Activated CD4-positive, alpha-beta T cell treated with anti-CD3 and anti-CD28 coated beads, Interleukin-2, amount 10 ng/mL, durations not matched to agents 7 days and 5 days (primary cell): ENCODE data around the gene TMEM87A. TPM values are rescaled to one million over a fixed set of nuclear protein-coding genes. Genes with fewer than 3 reads are reported as not detected.

Experiments
- CTCF ChIA-PET: fragments of 350-600 bp; sonication (Branson Sonifier 250); formaldehyde crosslinking; loops from one replicate; lab custom pipeline; 2021; ENCODE audit warnings: antibody characterized with exemption; lab: Charles Lee
- POLR2A ChIA-PET: fragments of 350-600 bp; sonication (Branson Sonifier 250); formaldehyde crosslinking; loops from one replicate; lab custom pipeline; 2021; ENCODE audit warnings: antibody characterized with exemption; lab: Charles Lee
- DNase-seq: peaks from one replicate; pipeline ENCODE4 v3.0.0-alpha.2; 2020
- H3K27ac Mint-ChIP-seq: one replicate; pipeline ENCODE4 v1.8.0; 2021; ENCODE audit warnings: mild to moderate bottlenecking, moderate library complexity, mixed read lengths
- H3K27me3 Mint-ChIP-seq: one replicate; pipeline ENCODE4 v1.8.0; 2021; ENCODE audit warnings: mixed read lengths
- H3K36me3 Mint-ChIP-seq: one replicate; pipeline ENCODE4 v1.8.0; 2021; ENCODE audit warnings: low read depth, mixed read lengths
- H3K4me1 Mint-ChIP-seq: one replicate; pipeline ENCODE4 v1.8.0; 2021; ENCODE audit warnings: mixed read lengths
- H3K4me3 Mint-ChIP-seq: one replicate; pipeline ENCODE4 v1.8.0; 2021; ENCODE audit warnings: mild to moderate bottlenecking, moderate library complexity, mixed read lengths
- H3K9me3 Mint-ChIP-seq: one replicate; pipeline ENCODE4 v1.8.0; 2021; ENCODE audit warnings: mixed read lengths
- total RNA-seq, 2 experiments: library from RNA; stranded (reverse); gene quantifications; one replicate each; pipeline ENCODE4 v1.2.3, GENCODE V29; 2021

The TMEM87A gene
- total RNA-seq, 2 experiments from 2014 or later = 37.7 to 38.0 TPM

DNA sequence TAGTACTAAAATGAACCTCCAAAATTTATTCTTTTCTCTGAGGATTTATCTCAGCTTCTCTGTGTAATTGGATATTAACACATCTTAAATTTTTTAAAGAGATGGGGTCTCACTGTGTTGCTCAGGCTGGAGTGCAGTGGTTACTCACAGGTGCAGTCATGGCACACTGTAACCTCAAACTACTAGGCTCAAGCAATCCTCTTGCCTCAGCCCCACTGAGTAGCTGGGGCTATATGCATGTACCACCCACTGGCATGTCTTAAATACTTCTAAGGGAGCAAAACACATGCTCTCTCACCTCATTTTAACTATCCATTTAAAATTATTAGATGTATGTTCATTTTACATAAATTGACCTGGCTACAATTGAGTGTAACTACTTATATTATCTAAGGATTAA, 11.3 kb upstream of the TMEM87A start:
- Mint-ChIP-seq H3K9me3 (no peaks in the 10 kb centered on the region), H3K27ac (no peak overlapping the region), H3K27me3 (no peaks in the 10 kb centered on the region), H3K4me3 (no peak overlapping the region), H3K4me1 (no peaks in the 10 kb centered on the region), H3K36me3 (peaks cover 9% of the 10 kb centered on the region)
- POLR2A ChIA-PET = no interaction called here
- DNase-seq = no peak
- CTCF ChIA-PET = interaction anchor here (1.1 to 2.0 kb wide), 2 partner anchors 9 to 11 kb away, joined by 4 read pairs; partner anchors contain the start of gene TMEM87A

DNA sequence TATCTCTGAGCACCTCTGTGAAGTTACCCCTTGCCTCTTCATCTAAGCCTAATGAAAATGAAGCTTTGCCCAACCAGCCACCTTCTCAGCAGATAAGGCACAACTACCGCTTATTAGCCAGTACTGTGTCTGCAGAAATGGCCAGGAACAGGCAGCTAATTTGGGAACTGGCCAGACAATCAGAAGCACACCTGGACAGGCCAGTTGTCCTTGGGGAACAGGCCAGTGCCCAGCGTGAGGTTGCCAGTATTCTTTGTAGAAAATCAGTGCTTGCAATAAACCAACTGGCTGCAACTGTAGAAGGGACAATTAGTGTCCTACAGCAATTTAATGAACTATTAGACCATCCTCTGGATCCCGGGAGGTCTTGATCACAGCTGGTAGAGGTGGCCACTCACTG, 10.4 kb upstream of the TMEM87A start:
- no peaks in the 10 kb centered on the region for H3K27me3 Mint-ChIP-seq
- CTCF ChIA-PET = interaction anchor here (1.0 to 2.0 kb wide), 4 partner anchors 9 to 23 kb away, joined by 3 to 4 read pairs (median 4); partner anchors contain the start of gene TMEM87A
- no peak for DNase-seq
- peaks cover 6% of the 10 kb centered on the region for H3K36me3 Mint-ChIP-seq
- no peak overlapping the region for H3K27ac Mint-ChIP-seq
- peaks cover 5% of the 10 kb centered on the region for H3K4me1 Mint-ChIP-seq
- no peak overlapping the region for H3K4me3 Mint-ChIP-seq
- H3K9me3 Mint-ChIP-seq = no peaks in the 10 kb centered on the region
- POLR2A ChIA-PET = no interaction called here

DNA sequence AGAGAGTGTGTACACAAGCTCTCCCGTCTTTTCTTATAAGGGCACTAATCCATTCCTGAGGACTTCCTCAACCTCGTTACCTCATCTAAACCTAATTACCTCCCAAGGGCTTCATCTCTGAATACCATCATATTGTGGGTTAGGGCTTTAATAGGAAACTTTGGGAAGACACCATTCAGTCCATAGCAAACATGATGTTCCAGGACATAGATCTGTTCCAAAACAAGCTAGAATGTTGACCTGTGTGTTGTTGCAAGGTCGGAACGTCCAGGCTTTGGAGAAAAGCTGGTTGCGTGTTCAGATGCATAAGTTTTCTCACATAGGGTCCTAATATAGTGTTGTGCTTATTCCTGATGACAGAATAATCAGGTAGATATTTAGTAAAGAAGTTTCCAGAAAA, 9.7 kb upstream of the TMEM87A start:
- no peak overlapping the region for H3K4me3 Mint-ChIP-seq
- peaks cover 9% of the 10 kb centered on the region for H3K36me3 Mint-ChIP-seq
- H3K27ac Mint-ChIP-seq = no peak overlapping the region
- H3K9me3 Mint-ChIP-seq = no peaks in the 10 kb centered on the region
- H3K4me1 Mint-ChIP-seq = peaks cover 5% of the 10 kb centered on the region
- ChIA-PET CTCF (interaction anchor here (1.0 to 2.0 kb wide), 3 partner anchors 9 to 23 kb away, joined by 3 to 4 read pairs (median 3); partner anchors contain the start of gene TMEM87A), POLR2A (interaction anchor here (0.6 to 1.1 kb wide), 2 partner anchors 10 to 891 kb away, joined by 7 to 8 read pairs; partner anchors contain the start of genes GANC and TMEM87A)
- DNase-seq = no peak
- no peaks in the 10 kb centered on the region for H3K27me3 Mint-ChIP-seq

DNA sequence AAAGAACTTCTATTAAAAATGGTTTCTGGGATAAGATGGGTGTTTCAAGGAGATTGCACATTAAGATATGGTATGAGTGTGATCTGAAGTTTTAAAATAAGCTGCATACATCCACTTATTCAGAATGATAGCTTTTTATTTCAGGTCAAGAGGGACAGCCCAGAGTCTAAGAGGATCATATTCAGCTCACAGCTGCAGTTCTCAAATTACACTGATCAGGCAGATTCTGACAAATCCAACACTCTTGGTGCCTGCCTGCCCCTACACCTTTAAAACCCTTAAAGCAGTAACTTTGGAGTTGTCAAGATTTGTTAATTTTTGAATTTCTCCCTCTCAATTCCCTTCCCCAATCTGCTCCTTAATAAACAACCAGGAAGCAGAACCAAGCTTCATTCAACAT, 9.1 kb upstream of the TMEM87A start:
- no peak overlapping the region for H3K4me3 Mint-ChIP-seq
- no peak overlapping the region for H3K27ac Mint-ChIP-seq
- POLR2A ChIA-PET = interaction anchor here (0.6 to 1.1 kb wide), 2 partner anchors 9 to 891 kb away, joined by 7 to 8 read pairs; partner anchors contain the start of genes GANC and TMEM87A
- no peaks in the 10 kb centered on the region for H3K27me3 Mint-ChIP-seq
- H3K36me3 Mint-ChIP-seq = peaks cover 9% of the 10 kb centered on the region
- DNase-seq = no peak
- H3K9me3 Mint-ChIP-seq = no peaks in the 10 kb centered on the region
- CTCF ChIA-PET = no interaction called here
- H3K4me1 Mint-ChIP-seq = peaks cover 5% of the 10 kb centered on the region

DNA sequence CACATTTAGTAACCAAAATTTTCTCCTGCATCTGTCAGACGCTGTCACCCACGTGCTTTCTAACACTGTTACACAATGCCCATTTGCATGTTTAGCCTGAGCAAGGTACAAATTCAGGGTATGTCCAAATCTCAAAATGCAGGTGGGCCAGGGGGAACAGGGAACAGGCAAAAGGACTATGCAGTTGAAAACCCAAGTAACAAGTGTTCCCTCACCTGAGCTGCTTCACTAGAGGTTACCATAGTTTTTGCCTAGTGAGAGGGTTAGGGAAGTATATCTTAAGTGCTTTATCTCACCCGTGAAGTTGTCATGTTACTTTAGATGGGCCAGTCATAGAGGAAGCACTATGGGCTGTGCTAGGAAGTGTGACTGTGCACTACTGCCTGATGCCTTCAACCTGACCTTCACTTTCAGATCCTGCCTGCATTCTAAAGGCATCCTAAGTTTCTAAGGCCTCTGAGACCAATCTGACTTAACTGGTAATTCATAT, 6.0 kb upstream of the TMEM87A start:
- ChIA-PET CTCF (no interaction called here), POLR2A (no interaction called here)
- Mint-ChIP-seq H3K36me3 (peaks cover 10% of the 10 kb centered on the region), H3K9me3 (no peaks in the 10 kb centered on the region), H3K27ac (no peak overlapping the region), H3K27me3 (no peaks in the 10 kb centered on the region), H3K4me1 (peaks cover 21% of the 10 kb centered on the region), H3K4me3 (no peak overlapping the region)
- DNase-seq = no peak

DNA sequence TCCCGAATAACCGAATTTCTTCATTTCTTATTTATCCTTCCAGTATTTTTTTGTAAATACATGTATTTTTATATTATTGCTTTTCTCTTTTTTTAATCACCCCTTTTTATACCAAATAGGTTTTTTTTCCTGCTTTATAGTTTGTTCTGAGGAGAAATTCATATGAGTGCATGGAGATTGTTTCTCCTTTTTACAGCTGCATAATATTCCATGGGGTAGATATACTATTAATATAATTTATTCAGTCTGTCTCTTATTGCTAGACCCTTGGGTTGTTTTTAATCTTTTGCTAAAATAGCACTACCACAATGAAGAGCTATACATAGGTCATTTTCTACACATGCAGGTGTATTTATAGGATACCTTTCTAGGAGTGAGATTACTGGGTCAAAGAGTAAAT, 3.5 kb upstream of the TMEM87A start:
- POLR2A ChIA-PET = no interaction called here
- no peak for DNase-seq
- Mint-ChIP-seq H3K4me1 (peaks cover 26% of the 10 kb centered on the region), H3K4me3 (no peak overlapping the region), H3K36me3 (peaks cover 12% of the 10 kb centered on the region), H3K27me3 (no peaks in the 10 kb centered on the region), H3K9me3 (no peaks in the 10 kb centered on the region), H3K27ac (no peak overlapping the region)
- CTCF ChIA-PET = interaction anchor here (0.9 kb wide), 1 partner anchor 16 kb away, joined by 3 read pairs; no protein-coding TSS in a partner anchor

DNA sequence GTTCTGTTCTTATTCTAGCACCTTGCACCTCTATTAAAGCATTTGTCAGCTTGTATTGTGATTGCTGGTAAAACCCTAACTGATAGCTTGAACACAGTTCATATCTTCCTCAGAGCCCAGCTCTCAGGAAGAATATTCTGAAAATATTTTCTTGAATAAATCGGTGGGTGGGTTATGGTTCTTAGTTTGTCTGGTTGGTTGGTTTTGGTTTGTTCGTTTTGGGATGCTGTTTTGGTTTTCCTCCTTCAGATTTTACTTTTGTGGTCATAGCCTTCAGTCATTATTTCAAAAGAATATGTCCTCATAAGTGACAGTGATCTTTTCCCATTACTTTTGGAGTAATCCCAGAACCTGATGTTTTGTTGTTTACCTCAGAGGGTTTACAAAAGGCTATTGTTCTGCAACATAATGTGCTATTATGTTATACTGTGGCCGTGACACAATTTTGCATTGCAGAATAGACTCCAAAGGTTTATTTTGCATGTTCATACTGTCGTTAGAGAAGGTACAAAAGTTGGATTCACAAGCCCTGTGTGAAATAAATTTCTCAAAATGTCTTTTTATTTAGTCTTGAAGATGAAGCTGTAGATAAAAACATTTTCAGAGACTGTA, 2.7 kb upstream of the TMEM87A start:
- peak overlapping the region; percentile 99 for H3K4me3 Mint-ChIP-seq
- ChIA-PET CTCF (interaction anchor here (1.8 kb wide), 1 partner anchor 8 kb away, joined by 4 read pairs; no protein-coding TSS in a partner anchor), POLR2A (no interaction called here)
- no peak for DNase-seq
- H3K27me3 Mint-ChIP-seq = no peaks in the 10 kb centered on the region
- H3K9me3 Mint-ChIP-seq = no peaks in the 10 kb centered on the region
- peak overlapping the region; percentile 85 for H3K27ac Mint-ChIP-seq
- peaks cover 15% of the 10 kb centered on the region for H3K36me3 Mint-ChIP-seq
- peaks cover 33% of the 10 kb centered on the region for H3K4me1 Mint-ChIP-seq

DNA sequence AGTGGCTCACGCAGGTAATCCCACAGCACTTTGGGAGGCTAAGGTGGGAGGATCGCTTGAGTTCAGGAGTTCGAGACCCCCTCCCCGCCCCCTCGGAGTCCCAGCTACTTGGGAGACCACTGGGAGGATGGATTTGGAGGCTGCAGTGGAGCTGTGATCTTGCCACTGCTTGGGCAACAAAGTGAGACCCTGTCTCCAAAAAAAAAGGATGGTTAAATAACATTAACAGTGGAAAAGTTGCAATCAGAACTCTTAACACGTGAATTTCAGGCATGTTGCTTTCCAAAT, 1.4 kb upstream of the TMEM87A start:
- Mint-ChIP-seq H3K4me3 (peak overlapping the region; percentile 99), H3K27ac (peak overlapping the region; percentile 100), H3K9me3 (no peaks in the 10 kb centered on the region), H3K27me3 (no peaks in the 10 kb centered on the region), H3K4me1 (peaks cover 40% of the 10 kb centered on the region), H3K36me3 (peaks cover 18% of the 10 kb centered on the region)
- CTCF ChIA-PET = interaction anchor here (1.2 to 1.8 kb wide), 2 partner anchors 9 to 15 kb away, joined by 3 to 4 read pairs; no protein-coding TSS in a partner anchor
- no peak for DNase-seq
- POLR2A ChIA-PET = no interaction called here

DNA sequence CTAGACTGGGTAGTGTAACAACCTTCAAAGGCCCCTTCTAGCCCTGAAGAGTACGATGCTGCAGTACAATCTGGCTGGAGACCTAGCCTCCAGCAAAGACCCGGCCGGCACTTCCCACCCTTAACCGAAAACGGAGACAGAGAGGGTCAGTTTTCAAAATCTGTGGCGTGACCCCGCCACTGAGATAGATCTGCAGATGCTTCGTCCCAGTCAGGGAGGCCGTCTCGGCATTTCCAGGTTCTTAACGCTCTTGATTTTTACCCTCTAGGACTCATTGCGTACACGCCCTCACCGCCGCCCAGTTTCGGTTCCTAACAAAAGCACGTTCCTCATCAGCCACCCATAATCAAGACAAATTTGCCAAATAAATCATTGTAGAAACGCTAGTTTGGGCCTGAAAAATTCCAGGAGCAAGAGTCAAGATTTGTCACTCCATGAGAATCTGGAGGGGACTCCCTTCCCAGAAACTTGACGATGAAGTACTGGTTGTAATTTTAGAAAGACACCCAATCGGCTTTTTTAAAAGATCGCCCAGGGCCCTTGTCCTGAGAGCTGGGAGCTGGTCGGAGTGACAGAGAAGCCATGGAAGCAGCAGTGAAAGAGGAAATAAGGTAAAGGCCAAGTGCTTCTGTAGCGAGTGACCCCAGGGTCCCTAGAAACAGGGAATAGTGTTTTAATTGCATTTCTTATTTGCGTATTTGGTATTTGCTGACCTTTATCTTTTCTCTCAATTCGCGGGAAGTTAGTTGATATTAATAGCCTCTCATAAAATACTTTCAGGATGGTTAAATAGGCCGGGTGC, 868 bp upstream of the TMEM87A start:
- H3K9me3 Mint-ChIP-seq = no peaks in the 10 kb centered on the region
- peaks cover 18% of the 10 kb centered on the region for H3K36me3 Mint-ChIP-seq
- peak; percentile 76 for DNase-seq
- H3K4me1 Mint-ChIP-seq = peaks cover 41% of the 10 kb centered on the region
- H3K27me3 Mint-ChIP-seq = no peaks in the 10 kb centered on the region
- ChIA-PET POLR2A (interaction anchor here (0.6 kb wide), 1 partner anchor 234 kb away, joined by 3 read pairs; no protein-coding TSS in a partner anchor), CTCF (interaction anchor here (0.6 to 1.8 kb wide), 6 partner anchors 10 to 159 kb away, joined by 3 to 5 read pairs (median 4); no protein-coding TSS in a partner anchor)
- H3K27ac Mint-ChIP-seq = peak overlapping the region; percentile 100
- peak overlapping the region; percentile 99 for H3K4me3 Mint-ChIP-seq

DNA sequence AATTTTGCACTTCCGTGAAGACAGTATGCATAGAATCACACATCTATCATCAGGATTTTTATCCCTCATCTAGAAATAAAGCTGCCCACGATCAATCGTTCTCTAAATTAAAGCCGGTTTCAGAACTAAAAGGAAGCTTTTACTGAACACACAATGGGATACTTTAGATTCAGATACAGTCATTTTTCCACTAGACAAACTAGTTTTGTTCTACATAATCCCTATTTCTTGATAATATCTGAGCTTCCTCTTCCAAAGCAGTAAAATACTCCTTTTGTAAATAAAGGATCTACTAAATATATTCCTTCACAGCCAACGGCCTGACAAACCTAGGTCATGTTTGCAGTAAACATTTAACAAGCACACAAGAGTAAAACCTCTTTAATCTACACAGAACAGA, 2.2 kb downstream of the TMEM87A start:
- no peak overlapping the region for H3K27ac Mint-ChIP-seq
- CTCF ChIA-PET = interaction anchor here (0.8 kb wide), 1 partner anchor 12 kb away, joined by 3 read pairs; no protein-coding TSS in a partner anchor
- no peak for DNase-seq
- H3K27me3 Mint-ChIP-seq = no peaks in the 10 kb centered on the region
- H3K36me3 Mint-ChIP-seq = peaks cover 23% of the 10 kb centered on the region
- H3K4me3 Mint-ChIP-seq = peak overlapping the region; percentile 11
- peaks cover 41% of the 10 kb centered on the region for H3K4me1 Mint-ChIP-seq
- POLR2A ChIA-PET = no interaction called here
- no peaks in the 10 kb centered on the region for H3K9me3 Mint-ChIP-seq

DNA sequence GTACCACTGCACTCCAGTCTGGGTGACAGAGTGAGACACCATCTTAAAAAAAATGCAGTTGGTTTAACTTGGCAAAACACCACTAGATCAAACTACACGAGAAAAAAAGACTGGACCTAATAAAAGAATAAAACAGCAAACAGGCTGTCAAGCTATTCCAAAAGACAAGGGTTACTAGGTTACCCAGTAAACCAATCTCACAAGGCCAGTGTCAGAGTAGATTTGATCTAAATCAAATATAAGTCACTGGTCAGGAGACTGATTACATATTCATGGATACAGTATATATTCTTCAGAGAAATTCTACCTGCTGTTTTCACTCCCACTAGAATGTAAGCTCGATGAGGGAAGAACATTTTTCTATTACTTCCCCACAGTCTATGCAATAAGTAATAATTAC, 2.7 kb downstream of the TMEM87A start:
- H3K4me1 Mint-ChIP-seq = peaks cover 39% of the 10 kb centered on the region
- no peak for DNase-seq
- ChIA-PET POLR2A (no interaction called here), CTCF (interaction anchor here (0.8 kb wide), 1 partner anchor 13 kb away, joined by 3 read pairs; no protein-coding TSS in a partner anchor)
- no peaks in the 10 kb centered on the region for H3K27me3 Mint-ChIP-seq
- peaks cover 28% of the 10 kb centered on the region for H3K36me3 Mint-ChIP-seq
- H3K4me3 Mint-ChIP-seq = no peak overlapping the region
- no peak overlapping the region for H3K27ac Mint-ChIP-seq
- no peaks in the 10 kb centered on the region for H3K9me3 Mint-ChIP-seq

DNA sequence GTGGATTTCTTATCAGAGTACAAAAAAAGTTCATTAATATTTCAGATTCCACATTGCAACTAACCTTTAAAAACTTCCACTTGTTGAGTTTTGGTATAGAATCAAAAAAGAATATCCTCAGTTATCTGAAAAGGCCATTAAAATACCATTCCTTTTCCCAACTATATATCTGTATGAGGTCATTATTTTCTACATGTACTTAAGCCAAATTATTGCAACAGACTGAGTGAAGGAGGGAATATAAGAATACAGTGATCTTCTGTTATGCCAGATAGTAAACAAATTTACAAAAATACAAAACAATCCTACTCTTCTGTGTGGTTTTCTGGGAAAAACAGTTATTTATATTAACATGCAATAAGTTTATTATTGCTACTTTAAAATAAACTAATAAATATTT, 5.9 kb downstream of the TMEM87A start:
- no peak for DNase-seq
- no peaks in the 10 kb centered on the region for H3K27me3 Mint-ChIP-seq
- H3K4me1 Mint-ChIP-seq = peaks cover 38% of the 10 kb centered on the region
- POLR2A ChIA-PET = no interaction called here
- H3K4me3 Mint-ChIP-seq = no peak overlapping the region
- H3K36me3 Mint-ChIP-seq = peaks cover 56% of the 10 kb centered on the region
- CTCF ChIA-PET = no interaction called here
- no peaks in the 10 kb centered on the region for H3K9me3 Mint-ChIP-seq
- H3K27ac Mint-ChIP-seq = no peak overlapping the region
